NCI-H748 treated with DMSO at 0.1 percent for 48 hours (cell line): ENCODE measurements around the gene CSMD2.
"Not testable (repeated sequence)": the region's sequence is repeated elsewhere in the genome, so short reads cannot be mapped to it uniquely, and the experiment has no call there.

Experiments used
- DNase-seq: peaks from one replicate; lab custom pipeline; 2025; lab: John Stamatoyannopoulos, UW

The CSMD2 gene

DNA sequence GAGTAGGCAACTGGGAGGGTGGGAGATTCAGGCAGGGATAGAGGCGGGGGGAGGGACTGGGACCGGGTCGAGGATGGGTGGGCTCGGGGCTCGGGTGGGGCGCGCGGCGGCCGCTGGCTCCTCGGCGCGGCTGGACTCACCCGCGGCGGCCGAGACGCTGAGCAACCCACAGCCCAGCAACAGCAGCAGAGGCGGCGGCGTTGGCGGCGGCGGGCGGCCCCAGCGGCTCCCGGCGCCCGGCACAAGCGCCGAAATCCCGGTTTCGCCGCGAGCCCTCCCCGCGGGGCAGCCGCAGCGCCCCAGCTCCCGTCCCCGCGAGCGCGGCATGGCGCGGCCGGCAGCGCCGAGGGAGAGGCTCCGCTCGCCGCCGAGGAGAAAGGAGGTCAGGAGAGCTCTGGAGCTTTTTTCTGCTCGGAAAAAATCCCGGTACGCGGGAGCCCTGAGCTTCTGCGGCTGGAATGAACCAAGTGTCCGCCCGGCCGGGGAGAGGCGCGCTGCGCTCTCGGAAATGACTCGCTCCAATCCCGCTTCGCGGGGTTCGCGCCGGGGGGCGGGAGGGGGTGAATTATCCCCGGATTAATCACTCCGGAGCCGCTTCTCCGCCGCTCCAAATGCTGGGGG lies at the start of gene CSMD2:
Gene CSMD2, minus strand, starts transcription at position 460 of the 621 bp plus-strand sequence. Its CDS starts 133 bp downstream, at position 327.
- DNase-seq: peak; percentile 6

DNA sequence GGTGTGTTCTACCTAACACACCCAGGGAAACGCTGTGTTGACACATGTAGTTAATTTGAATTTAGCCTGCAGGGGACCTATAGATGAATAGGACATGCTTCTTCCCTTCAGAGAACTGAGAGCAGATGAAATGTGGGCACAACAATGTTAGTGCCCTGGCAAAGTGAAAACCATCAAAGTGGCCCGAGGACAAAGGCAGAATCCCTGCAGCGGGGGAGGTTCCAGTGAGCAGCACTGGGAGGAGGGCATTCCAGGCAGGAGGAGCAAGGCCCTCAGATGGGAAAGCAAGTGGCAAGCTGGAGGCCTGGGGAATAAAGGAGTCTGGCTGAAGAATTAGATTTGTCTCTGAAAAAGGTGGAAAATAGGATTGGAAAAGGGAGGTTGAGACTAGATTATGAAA lies 48.9 kb upstream of the CSMD2 start:
- DNase-seq: no peak

DNA sequence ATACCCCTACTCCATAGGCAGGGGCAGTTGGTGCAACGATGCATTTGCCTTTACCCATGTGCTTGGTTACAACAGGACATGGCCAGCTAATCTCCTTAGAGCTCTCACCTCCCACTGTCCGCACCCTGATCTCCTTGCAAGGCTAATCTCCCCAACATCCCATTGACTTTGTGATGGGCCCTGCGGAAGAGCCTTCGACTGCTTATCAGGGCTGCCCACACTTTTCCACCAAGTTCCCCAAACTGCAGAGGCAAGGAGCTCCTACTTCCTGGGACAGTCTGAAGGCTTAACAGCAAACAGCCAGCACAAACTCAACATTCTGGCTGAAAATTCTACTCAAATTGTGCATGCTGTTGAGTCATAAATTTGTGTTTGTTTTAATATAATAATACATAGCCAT lies 47.6 kb upstream of the CSMD2 start:
- no peak for DNase-seq

DNA sequence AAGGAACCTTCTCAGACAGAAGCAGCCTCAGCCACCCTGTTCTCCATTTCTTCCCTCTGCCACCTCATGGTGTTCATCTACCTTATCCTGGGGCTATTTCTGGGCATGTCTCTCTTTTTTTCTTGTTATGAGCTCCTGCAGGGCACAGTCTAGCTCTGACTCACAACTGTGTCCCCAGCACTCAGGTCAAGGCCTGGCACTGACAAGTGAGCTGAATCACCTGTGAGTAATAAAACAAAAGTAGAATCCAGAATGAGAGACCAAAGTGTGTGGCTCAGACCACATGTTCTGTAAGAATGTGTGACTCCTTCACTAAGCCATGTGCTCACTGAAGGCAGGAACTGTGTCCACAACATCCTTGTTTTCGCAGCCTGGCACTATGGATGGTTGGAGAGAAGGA lies 34.9 kb upstream of the CSMD2 start:
- DNase-seq: no peak

DNA sequence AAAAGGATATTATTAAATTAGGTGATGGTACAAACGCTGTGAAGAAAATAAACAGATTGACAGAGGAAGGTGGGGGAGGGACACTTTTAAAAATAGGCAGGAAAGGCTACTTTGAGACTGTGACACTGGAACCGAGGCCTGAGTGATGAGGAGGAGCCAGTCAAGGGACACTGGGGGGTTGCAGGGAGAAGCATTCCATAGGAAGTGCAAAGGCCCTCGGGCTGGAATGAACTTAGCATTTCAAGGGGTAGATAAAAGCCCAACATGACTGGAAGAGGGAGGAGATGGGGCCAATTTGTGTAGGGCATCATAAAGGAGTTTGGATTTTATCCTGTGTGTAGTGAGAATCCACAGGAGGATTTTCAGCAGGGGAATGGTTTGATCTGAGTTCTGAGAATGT lies 27.6 kb upstream of the CSMD2 start:
- no peak for DNase-seq

DNA sequence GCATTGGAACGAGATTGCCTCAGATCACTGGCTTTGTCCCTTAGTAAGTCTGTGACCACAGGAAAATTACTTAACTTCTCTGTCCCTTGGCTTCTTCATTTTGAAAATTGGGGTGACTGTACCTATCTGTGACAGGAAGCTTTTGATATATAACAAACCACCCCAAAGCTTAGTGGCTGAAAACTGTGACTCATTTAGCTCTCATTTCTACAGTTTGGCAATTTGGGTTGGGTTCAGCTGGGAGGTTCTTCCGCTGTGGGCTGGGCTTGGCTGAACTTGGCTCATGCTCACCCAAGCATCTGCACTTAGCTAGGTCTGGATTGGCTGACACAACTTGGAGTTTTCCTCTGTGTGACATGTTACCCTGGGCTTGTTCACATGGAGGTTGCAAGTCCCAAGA lies 25.7 kb upstream of the CSMD2 start:
- no peak for DNase-seq

DNA sequence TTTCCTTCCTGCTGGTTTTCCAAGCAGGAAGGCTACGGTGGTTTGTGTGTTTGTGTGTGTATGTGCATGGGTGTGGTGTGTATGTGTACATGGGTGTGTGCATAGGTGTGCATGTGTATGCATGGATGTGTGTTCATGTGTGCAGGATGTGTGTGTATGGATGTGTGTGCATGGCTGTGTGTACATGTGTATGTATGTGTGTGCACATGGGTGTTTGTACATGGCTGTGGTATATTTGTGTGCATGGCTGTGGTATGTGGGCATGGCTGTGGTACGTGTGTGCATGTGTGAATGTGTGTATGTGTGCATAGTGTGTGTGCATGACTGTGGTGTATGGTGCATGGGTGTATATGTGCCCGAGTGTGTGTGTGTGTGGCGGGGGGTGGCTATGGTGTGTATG lies 24.0 kb upstream of the CSMD2 start:
- no peak for DNase-seq

DNA sequence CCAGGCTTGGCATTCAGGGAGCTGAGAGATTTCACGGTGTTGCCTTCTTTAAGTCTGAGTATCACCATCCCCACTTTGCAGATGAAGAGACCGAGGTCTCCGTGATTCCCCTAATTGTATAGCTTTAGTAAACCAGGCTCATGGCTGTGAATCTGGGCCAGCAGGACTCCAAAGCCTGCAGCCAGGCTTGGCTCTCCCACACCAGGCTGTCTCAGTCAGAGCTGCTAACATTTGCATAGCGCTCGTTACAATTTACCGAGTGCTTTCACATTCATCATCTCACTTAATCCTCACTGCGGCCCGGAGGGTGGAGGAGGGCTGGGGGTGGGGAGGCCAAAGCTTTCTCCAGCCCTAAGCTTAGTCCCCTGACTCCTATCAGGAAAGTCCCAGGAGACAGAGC lies 23.4 kb upstream of the CSMD2 start:
- no peak for DNase-seq

DNA sequence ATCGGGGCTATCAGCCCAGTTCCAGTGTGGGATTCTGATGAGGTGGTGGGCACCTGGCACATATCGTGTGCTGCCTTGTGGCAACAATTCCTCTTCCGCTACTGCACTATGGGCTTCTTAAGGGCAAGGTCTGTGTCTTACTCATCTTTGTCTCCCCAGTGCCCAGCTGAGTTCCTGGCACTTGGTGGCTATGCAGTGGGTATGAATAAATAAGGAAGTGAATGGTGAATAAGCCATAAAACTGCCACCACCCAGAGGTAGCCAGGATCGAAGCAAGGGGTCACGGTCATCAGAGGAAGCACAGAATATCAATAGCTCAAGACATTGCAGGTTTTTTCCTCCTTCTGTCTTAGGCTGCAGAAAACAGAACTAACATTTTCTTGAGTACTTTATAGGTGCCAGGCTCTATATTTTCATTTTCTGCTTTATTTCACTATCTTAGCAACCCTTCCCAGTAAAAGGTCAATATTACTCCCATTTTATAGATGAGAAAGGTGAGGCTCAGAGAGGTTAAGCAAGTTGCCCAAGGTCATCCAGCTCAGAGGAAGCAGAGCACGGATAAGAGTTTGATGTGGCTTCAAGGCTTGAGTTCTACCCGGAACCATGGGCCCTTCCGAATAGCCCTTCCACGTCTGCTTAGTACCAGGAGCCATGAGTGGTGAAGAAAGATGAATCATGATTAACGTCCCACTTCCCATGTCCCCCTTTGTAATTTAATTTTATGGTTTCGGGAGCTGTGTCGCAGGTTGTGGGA lies 21.9 kb upstream of the CSMD2 start:
- DNase-seq: no peak

DNA sequence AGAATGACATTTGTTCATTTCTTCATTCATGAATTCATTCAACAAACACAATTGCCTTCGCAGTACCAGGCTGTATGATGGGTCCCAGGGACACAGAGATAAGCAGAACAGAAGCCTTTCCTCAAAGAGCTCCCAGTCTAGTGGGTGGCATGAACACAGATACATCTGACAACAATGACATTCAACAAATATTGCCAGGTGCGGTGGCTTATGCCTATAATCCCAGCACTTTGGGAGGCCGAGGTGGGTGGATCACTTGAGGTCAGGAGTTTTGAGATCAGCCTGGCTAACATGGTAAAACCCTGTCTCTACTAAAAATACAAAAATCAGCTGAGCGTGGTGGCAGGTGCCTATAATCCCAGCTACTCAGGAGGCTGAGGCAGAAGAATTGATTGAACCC lies 18.4 kb upstream of the CSMD2 start:
- DNase-seq: not testable (repeated sequence)

DNA sequence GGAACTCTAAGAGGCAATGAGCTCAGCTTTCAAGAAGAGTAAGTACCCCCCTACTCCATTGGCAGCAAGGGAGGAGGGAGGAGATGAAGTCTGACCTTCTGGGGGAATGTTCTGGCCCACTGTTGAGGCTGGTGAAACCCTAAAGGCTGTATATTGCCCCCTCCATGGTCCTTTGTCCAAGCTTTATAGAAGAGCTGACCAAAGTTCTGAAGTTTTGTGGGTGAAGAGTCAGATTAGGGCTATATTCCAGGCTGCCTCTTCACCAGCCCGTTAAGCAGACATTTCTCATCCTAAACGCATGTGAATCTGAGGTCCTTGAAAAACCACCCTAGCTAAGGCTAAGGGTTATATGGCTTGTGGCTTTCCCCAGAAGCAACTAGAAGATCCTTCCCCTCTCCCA lies 13.0 kb upstream of the CSMD2 start:
- no peak for DNase-seq

DNA sequence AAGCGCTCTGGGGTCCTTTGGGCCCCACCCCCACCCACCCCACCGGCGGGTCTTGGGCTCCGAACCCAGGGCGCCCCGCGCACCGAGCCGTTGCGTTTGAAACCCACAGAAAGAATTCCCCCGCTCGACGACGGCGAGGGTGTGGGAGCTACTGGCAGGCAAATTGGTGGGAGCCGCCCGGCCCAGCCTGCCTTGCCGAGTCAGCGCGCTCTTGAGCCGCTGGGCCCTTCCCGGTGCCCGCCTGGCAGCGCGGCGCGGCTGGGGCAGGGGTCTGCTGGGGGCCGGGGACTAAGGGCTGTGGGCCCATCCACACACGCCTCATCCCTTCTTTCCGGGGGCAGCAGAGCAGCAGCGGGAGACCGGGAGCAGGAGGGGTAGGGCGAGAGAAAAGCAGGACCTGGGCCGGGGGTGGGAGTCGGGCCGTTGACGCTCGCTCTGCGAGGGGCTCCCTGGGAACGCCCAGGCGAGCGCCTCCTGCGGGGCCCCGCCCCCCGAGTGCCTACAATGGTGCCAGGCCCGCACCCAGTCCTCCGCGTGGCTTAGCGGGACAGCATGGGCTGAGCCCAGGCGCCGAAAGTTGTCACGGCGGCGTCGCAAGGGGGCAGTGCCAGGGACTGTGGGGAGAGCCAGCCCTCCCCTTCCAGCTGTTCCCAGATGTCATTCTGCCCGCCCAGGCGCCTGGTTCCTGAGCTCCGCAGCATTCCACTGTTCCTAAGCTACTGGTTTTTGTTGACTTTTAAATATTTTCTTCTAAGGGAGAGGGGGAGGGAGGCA lies 12.0 kb upstream of the CSMD2 start, which contains the start of gene C1orf94:
Gene C1orf94, plus strand, starts transcription at position 78 of the 774 bp plus-strand sequence. CDS start 883 bp downstream, outside the sequence.
- DNase-seq: no peak

DNA sequence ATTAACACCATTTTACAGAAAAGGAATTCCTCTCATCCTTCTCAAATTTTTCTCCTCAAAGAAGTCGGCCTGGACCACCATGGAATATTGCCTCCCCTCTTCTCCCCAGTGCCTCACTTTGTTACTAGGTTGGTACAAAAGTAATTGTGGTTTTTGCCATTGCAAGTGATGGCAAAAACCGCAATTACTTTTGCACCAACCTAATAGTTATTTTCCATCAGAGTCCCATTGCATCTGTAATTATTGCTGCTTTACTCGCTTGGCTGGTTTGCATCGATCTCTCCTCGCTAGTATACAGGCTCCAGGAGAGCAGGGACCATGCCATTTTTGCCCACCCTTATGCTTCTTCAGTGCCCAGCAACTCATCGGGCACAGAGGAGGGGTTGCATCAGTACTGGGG lies 10.7 kb upstream of the CSMD2 start:
- DNase-seq: no peak

DNA sequence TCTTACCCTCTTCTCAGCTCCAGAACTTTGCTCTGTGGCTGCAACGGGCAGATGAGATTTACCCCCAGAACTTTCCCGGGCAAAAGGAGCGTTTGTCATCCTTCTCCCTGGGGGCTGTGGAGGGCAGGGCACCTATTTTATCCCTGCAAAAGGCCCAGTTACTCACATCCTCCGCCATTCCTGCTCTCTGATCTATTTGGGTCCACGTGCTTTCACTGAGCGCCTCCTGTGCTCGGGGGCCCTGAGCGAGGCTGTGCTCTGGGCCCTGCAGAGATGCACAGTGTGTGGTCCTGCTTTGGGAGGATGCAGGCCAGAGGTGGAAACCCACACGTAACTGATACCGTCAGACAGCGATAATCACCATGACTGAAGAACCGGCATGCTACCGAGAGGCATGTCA lies 2.4 kb upstream of the CSMD2 start:
- DNase-seq: no peak

DNA sequence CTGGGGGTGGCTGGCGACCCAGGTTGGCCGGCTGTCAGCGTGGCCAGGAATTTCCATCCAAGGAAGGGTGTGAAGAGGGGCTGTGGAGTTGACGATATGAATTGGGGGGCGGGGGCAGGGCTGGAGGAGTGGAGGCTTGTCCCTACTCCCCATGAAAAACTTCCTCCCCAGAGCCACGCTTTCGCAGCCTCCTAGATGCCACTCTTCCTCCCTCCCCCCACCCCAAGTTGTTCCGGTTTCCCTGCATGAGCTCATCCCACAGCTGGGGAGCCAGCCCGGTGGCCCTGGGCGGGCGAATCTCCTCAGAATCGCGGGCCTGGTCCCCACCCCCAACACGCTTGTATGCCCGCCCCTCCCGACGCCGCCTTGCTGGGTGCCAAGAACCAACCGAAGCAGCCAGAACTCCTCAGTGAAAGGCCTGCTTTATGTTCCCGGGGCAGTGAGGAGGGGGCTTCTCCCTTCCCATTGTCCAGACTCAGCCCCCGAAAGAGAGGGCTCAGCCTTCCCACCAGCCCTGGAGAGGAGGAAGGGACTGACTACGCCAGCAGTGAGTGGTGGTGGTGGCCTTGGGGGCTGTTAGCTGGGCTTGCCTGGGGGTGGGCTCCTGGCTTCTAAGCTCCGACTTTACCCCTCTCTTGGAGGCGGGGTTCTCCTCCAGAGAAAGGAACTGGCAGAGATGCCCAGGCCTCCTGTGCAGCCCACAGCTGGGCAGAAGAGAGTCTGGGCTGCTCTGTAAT lies 1.8 kb upstream of the CSMD2 start:
- DNase-seq: no peak

DNA sequence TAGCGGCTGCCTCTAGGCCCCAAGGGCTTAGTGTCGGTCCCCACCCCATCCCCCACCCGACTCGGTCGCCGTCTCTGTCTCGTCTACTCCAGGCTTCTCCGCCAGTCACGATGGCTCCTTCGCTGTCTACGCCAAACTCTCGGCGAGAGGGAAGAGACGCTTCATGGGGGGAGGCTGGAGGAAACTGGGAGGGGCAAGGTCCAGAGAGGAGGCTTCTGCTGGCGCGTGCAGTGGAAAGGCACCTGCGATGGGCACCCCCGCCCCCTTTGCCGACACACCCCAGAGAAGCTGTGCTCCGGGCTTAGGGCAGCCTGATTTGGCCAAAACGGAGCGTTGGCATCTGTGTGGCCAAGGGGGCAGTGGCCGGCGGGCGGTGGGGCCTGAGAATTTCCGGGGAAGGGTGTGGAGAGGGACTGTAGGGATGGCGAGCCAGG lies 1.2 kb upstream of the CSMD2 start:
- no peak for DNase-seq

DNA sequence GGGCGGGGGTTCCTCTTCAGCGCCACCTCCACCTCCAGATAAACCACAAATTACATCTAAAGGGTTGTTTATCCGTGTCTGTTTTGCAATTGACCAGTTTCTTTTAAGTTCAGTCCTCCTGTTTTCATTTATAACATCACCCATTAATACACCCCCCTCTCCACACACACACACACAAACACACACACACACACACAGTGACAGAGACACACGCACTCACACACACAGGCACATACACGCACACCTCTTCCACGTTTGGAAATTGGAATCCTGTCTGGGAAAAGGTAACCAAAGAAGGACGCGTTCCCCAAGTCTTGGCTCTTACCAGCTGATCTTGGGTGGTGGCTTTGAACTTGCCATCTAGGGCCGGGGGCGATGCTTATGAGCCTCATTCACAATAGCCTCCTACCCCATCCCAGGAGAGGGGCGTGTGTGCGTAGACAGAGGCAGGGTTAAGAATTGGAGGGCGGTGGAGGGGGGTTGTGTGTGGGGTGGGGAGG lies 442 bp upstream of the CSMD2 start:
- no peak for DNase-seq

DNA sequence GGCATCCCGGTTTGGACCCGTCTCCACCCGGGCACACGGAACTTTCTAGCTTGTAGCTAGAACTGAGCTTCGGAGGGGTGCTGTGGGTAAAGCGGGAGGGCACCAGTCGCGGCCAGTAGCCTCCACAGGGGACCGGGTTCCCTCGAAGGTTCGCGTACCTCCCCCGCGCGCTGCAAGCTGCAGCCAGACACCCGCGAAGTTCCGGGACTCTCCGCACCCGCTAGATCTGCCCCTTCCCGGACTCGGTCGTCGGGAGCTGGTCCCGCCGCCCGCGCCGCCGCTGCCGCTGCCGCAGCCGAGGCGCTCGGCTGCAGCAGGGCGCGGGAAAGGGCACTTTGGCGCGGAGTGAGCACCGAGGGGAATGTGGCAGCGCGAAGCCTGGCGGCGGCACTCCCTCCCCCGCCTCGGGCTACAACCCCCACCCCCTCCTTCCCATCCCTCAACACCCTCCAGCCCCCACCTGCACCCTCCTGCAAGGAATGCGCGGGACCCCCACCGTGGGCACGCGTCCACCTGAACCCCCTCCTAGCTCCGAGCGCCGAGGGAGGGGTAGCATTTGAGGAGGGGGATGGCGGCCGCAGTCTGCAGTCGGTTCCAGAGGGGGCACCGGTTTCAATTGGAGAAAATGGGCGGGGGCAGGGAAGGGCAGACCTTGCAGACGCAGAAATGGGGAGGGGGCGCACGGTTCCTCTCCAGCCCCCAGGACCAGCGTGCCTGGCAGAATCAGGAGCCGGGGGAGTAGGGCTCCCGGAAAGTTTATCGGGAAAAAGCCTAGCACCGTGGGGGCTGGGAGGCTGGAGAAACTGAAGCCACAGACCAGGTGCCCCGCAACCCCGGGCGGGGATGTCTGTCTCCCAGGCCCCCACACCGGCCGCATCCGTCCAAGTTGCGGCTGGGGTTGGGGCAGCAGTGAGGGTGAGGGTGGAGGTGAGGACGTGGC lies 968 bp downstream of the CSMD2 start:
- DNase-seq: peak; percentile 10

DNA sequence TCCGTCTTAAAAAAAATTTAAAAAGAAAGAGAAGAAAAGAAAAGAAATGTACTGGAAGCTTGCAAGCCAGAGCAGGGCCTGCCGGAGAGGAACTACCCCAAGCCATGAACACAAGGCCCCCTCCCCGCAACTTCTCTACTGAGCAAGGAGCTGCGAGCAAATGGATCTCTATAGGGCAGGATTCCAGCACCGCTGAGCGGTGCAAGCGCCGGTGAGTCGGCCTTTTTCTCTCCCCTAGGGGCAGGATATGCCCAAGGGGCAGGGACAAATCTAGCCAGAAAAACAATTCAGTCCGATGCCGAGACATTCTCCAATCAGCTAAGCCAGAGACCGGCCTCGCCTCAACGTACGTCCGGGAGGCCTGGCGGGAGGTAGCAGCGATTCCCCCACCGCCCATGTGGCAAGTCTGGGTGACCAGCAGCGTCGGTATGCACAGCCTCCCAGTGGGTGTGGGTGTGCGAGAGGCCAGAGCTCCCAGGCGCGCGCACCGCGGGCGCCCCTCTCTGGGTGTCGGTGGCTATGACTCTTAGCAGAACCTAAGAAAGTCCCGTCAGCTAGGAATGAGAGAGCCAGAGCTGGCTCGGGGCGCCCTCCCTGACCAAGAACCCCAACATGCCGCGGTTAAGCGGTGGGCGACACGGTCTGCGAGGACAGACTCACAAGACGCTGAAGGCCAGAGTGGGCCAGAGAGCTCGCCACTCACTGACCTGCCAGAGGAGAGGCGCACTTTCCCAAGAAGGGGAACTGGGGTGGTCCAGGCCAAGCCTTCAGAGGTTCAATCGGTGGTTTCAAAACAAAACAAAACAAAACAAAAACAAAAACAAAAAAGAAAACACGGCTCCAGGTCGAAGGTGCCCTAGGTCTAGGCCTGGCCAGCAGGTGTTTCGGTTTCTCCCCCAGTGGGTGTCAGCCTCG lies 1.9 kb downstream of the CSMD2 start:
- DNase-seq: peak; percentile 52

DNA sequence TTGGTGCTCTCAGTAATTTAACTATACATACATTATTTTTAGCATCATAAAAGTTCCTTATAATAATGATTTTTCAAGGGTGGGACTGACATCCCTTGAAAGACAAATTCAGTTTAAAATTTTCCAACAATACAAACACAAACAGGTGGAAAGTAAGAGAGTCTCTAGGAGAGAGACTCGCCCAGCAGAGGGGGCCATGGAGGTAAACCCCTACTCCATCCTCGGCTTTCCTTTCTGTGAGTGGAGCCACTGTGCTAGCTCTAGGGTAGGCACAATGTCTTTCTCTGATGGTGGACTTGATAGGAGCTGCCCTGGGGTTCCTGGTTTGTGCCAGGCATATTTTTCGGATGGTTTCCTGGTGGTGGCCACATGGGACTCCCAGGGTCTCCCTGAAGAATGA lies 8.3 kb downstream of the CSMD2 start:
- DNase-seq: no peak
